PC-9 (cell line): ENCODE results near the gene NDST1. TPM values are rescaled to one million over a fixed set of nuclear protein-coding genes. Genes with fewer than 3 reads are reported as not detected.

Experiments used
- BruUV-seq: library from RNA; stranded (reverse); fragments of 400-500 nt; replicated peaks from 2 replicates; lab custom pipeline; 2021; lab: Mats Ljungman, UMichigan
- CTCF ChIA-PET: fragments of 300-600 bp; sonication (Branson Sonifier 250); formaldehyde crosslinking; loops from one replicate; lab custom pipeline; 2022; ENCODE audit warnings: antibody characterized with exemption; lab: Charles Lee
- POLR2A ChIA-PET: fragments of 300-600 bp; sonication (Branson Sonifier 250); formaldehyde crosslinking; loops from one replicate; lab custom pipeline; 2022; ENCODE audit warnings: antibody characterized with exemption; ENCODE audit not compliant: unreplicated experiment; lab: Charles Lee
- DNase-seq, 2 experiments: peaks; one replicate each; pipeline versions ENCODE4 v3.0.0 to v3.0.0-alpha.2; 2015 to 2022; ENCODE audit warnings: mixed read lengths in 1 of 2
- H2AFZ ChIP-seq: fragments of 200-600 bp; sonication (generic); 2 replicates; pipeline ENCODE4 v1.8.1; 2017; ENCODE audit warnings: antibody characterized with exemption
- H3F3A ChIP-seq: fragments of 200-600 bp; sonication (generic); 2 replicates; pipeline ENCODE4 v1.8.1; 2017; ENCODE audit warnings: antibody characterized with exemption, mild to moderate bottlenecking, low read depth; ENCODE audit not compliant: insufficient read depth
- H3K27ac ChIP-seq: fragments of 200-600 bp; sonication (generic); 2 replicates; pipeline ENCODE4 v1.6.1; 2016; ENCODE audit warnings: mixed run types
- H3K27me3 ChIP-seq: fragments of 200-600 bp; sonication (generic); 2 replicates; pipeline ENCODE4 v1.6.1; 2016; ENCODE audit warnings: low read depth, mixed run types; ENCODE audit not compliant: insufficient read depth
- H3K36me3 ChIP-seq: fragments of 200-600 bp; sonication (generic); 2 replicates; pipeline ENCODE4 v1.6.1; 2016; ENCODE audit warnings: low read depth, mixed run types
- H3K4me1 ChIP-seq: fragments of 200-600 bp; sonication (generic); replicated peaks from 2 replicates; pipeline ENCODE4 v1.6.1; 2016; ENCODE audit warnings: mixed run types; ENCODE audit not compliant: insufficient read depth
- H3K4me2 ChIP-seq: fragments of 200-600 bp; sonication (generic); 2 replicates; pipeline ENCODE4 v1.6.1; 2017; ENCODE audit warnings: mixed run types
- H3K4me3 ChIP-seq: fragments of 200-600 bp; sonication (generic); 2 replicates; pipeline ENCODE4 v1.6.1; 2016; ENCODE audit warnings: mixed run types
- H3K79me2 ChIP-seq: fragments of 200-600 bp; sonication (generic); 2 replicates; pipeline ENCODE4 v1.6.1; 2017; ENCODE audit warnings: low read depth, mixed run types
- H3K9me2 ChIP-seq: fragments of 200-600 bp; sonication (generic); 2 replicates; pipeline ENCODE4 v1.8.1; 2017; ENCODE audit warnings: mild to moderate bottlenecking; ENCODE audit not compliant: insufficient read depth
- H3K9me3 ChIP-seq: fragments of 200-600 bp; sonication (generic); 2 replicates; pipeline ENCODE4 v1.8.1; 2016; ENCODE audit warnings: low read depth; ENCODE audit not compliant: insufficient read depth
- H4K20me1 ChIP-seq: fragments of 200-600 bp; sonication (generic); 2 replicates; pipeline ENCODE4 v1.8.1; 2017; ENCODE audit not compliant: insufficient read depth
- CTCF ChIP-seq: fragments of 200-600 bp; sonication (generic); conservative IDR thresholded peaks from 2 replicates; pipeline ENCODE4 v1.6.1; 2017; ENCODE audit warnings: mixed run types, antibody characterized with exemption, mild to moderate bottlenecking, moderate library complexity
- EZH2 ChIP-seq: fragments of 200-600 bp; sonication (generic); IDR thresholded peaks from 2 replicates; pipeline ENCODE4 v1.8.0; 2017; ENCODE audit warnings: antibody characterized with exemption, low read depth
- intact Hi-C: fragments of 100-400 bp; cut with micrococcal nuclease; formaldehyde crosslinking; loops from one replicate; pipeline ENCODE4 v1.10.0; 2022; ENCODE audit not compliant: unreplicated experiment
- total RNA-seq: library from RNA; stranded (reverse); gene quantifications from 2 replicates; pipeline ENCODE4 v1.2.3, GENCODE V29; 2021

Gene NDST1
- total RNA-seq, 1 experiment from 2014 or later: 94.3 TPM

- H3K36me3 ChIP-seq: no peaks in the 10 kb centered on the region
- H3F3A ChIP-seq: peaks cover 5% of the 10 kb centered on the region; the same call in 1 of the 2 replicates
- DNase-seq: no peak
- no TSS peak for BruUV-seq
- no peaks in the 10 kb centered on the region for H4K20me1 ChIP-seq
- intact Hi-C loops: no loop called here
- H3K4me3 ChIP-seq: no peak overlapping the region
- H3K4me2 ChIP-seq: no peak overlapping the region
- H3K4me1 ChIP-seq: 0 out of 2 replicates have a peak, but pooled peaks cover 5% of the 10 kb centered on the region
- no peak for TF ChIP-seq CTCF
- H3K27ac ChIP-seq: no peak overlapping the region
- no peaks in the 10 kb centered on the region for H3K9me3 ChIP-seq
- no peaks in the 10 kb centered on the region for H3K9me2 ChIP-seq
- ChIA-PET CTCF (no interaction called here), POLR2A (no interaction called here)
- H3K27me3 ChIP-seq: no peaks in the 10 kb centered on the region
- H2AFZ ChIP-seq: no peak overlapping the region
- H3K79me2 ChIP-seq: peaks cover 2% of the 10 kb centered on the region
Observed at GRCh38 chr5:150481708-150481965, 26.3 kb upstream of the NDST1 start.

GRCh38 chr5:150481972-150482406, 25.9 kb upstream of the NDST1 start:
- intact Hi-C loops: no loop called here
- peak in 1 of 2 experiments; percentile 44 for DNase-seq
- Histone ChIP-seq H3K36me3 (no peaks in the 10 kb centered on the region), H3K9me2 (no peaks in the 10 kb centered on the region), H3K4me1 (peaks cover 6% of the 10 kb centered on the region; the same call in 1 of the 2 replicates), H4K20me1 (peaks cover 1% of the 10 kb centered on the region; the same call in 1 of the 2 replicates), H3K79me2 (peaks cover 5% of the 10 kb centered on the region), H3F3A (peaks cover 5% of the 10 kb centered on the region; the same call in 1 of the 2 replicates), H3K4me2 (no peak overlapping the region), H3K9me3 (no peaks in the 10 kb centered on the region), H3K4me3 (no peak overlapping the region), H2AFZ (no peak overlapping the region), H3K27ac (no peak overlapping the region), H3K27me3 (no peaks in the 10 kb centered on the region)
- CTCF ChIA-PET: no interaction called here
- BruUV-seq: no TSS peak
- POLR2A ChIA-PET: interaction anchor here (0.6 kb wide), 1 partner anchor 594 kb away, joined by 9 read pairs; no protein-coding TSS in a partner anchor
- TF ChIP-seq EZH2 (no peak), CTCF (no peak)

- H3K36me3 ChIP-seq: no peaks in the 10 kb centered on the region
- peaks cover 32% of the 10 kb centered on the region for H4K20me1 ChIP-seq
- intact Hi-C loops: loop anchor here (1.0 to 5.0 kb wide), 2 partner anchors 11 to 157 kb away; partner anchors contain the start of gene SYNPO
- H3F3A ChIP-seq: peaks cover 8% of the 10 kb centered on the region; the same call in 1 of the 2 replicates
- CTCF ChIA-PET: interaction anchor here (1.0 kb wide), 1 partner anchor 11 kb away, joined by 3 read pairs; no protein-coding TSS in a partner anchor
- no peaks in the 10 kb centered on the region for H3K9me3 ChIP-seq
- H3K79me2 ChIP-seq: peaks cover 37% of the 10 kb centered on the region
- no peaks in the 10 kb centered on the region for H3K9me2 ChIP-seq
- TF ChIP-seq EZH2 (no peak), CTCF (no peak)
- H3K4me3 ChIP-seq: peak overlapping the region; percentile 99
- BruUV-seq: TSS peak; percentile 62
- peak overlapping the region; percentile 73; the same call in 1 of the 2 replicates for H3K27ac ChIP-seq
- H3K27me3 ChIP-seq: no peaks in the 10 kb centered on the region
- peak overlapping the region; percentile 95 for H2AFZ ChIP-seq
- DNase-seq: no peak
- POLR2A ChIA-PET: interaction anchor here (0.8 kb wide), 1 partner anchor 11 kb away, joined by 3 read pairs; no protein-coding TSS in a partner anchor
- H3K4me2 ChIP-seq: peak overlapping the region; percentile 80
- peaks cover 34% of the 10 kb centered on the region for H3K4me1 ChIP-seq
Observed at GRCh38 chr5:150484964-150485692, 22.8 kb upstream of the NDST1 start.
